Mucosa of descending colon (tissue), 3 donors: ENCODE data around the gene MINDY3. TPM values are rescaled to one million over a fixed set of nuclear protein-coding genes. Genes with fewer than 3 reads are reported as not detected.
A peak's percentile ranks its signal among the peaks of the same experiment; 100 is the strongest.

Experiments
- ATAC-seq: fragments of 200-7000 bp; cut with Tn5 transposase; one replicate; pipeline ENCODE4 v1.9.1; 2020; ENCODE audit warnings: mild to moderate bottlenecking, moderate library complexity
- DNase-seq, 3 donors: peaks; one replicate each; pipeline ENCODE4 v3.0.0-alpha.2; 2020
- H3K36me3 ChIP-seq: fragments of 200-600 bp; one replicate; pipeline ENCODE4 v1.8.0; 2021; ENCODE audit warnings: low read depth, mild to moderate bottlenecking
- H3K4me1 ChIP-seq: fragments of 200-600 bp; one replicate; pipeline ENCODE4 v1.8.0; 2021; ENCODE audit warnings: low read depth, mild to moderate bottlenecking
- H3K4me3 ChIP-seq: fragments of 200-600 bp; one replicate; pipeline ENCODE4 v1.8.0; 2021; ENCODE audit warnings: mild to moderate bottlenecking
- H3K9me3 ChIP-seq: fragments of 200-600 bp; one replicate; pipeline ENCODE4 v1.8.0; 2021; ENCODE audit warnings: mild to moderate bottlenecking
- CTCF ChIP-seq: fragments of 200-600 bp; IDR thresholded peaks from one replicate; pipeline ENCODE4 v1.8.0; 2022; ENCODE audit warnings: antibody characterized with exemption, mild to moderate bottlenecking
- intact Hi-C, 2 donors: fragments of 100-400 bp; cut with DNase I in 1 of 2; cut with micrococcal nuclease in 1 of 2; formaldehyde crosslinking; loops; one replicate each; pipeline versions ENCODE4 v1.11.0 to v1.11.1; 2022; cut with DNase I, micrococcal nuclease
- total RNA-seq, 3 donors: library from RNA; stranded (reverse); fragmentation: NEBNext Ultra II Directional in 2 of 3; extraction: Animal tissue kit (Norgen Biotek cat#: 25700) in 2 of 3; gene quantifications; one replicate each; pipeline versions ENCODE4 v1.2.1 to v1.2.4, GENCODE V29; 2021 to 2023
- donor health status: DM: no; HTN: no; CAD: no; lungs with moderate emphysema.
- donor health status: DM: no; HTN: no; CAD: no.
- donor health status: DM: no; HTN: yes; CAD: no.

Gene MINDY3
- total RNA-seq, 3 donors from 2014 or later = 20.2 to 36.4 (median 28.4) TPM

- no peak for DNase-seq
- H3K4me1 ChIP-seq = peaks cover 13% of the 10 kb centered on the region
- intact Hi-C loops = no loop called here
- no peaks in the 10 kb centered on the region for H3K36me3 ChIP-seq
- H3K4me3 ChIP-seq = no peak overlapping the region
- ATAC-seq = no peak
- no peak for TF ChIP-seq CTCF
- H3K9me3 ChIP-seq = peaks cover 2% of the 10 kb centered on the region
These were observed 56.2 kb downstream of the MINDY3 start for GRCh38 chr10:15804109-15804508.

- H3K36me3 ChIP-seq = no peaks in the 10 kb centered on the region
- DNase-seq (no peak), ATAC-seq (no peak)
- peaks cover 2% of the 10 kb centered on the region for H3K9me3 ChIP-seq
- no peak overlapping the region for H3K4me3 ChIP-seq
- peaks cover 5% of the 10 kb centered on the region for H3K4me1 ChIP-seq
- no peak for TF ChIP-seq CTCF
- intact Hi-C loops = no loop called here
These were observed 57.8 kb downstream of the MINDY3 start for GRCh38 chr10:15802375-15802949.

- Histone ChIP-seq H3K4me1 (peaks cover 8% of the 10 kb centered on the region), H3K9me3 (peaks cover 2% of the 10 kb centered on the region), H3K4me3 (no peak overlapping the region), H3K36me3 (no peaks in the 10 kb centered on the region)
- DNase-seq (no peak), ATAC-seq (no peak)
- TF ChIP-seq CTCF = no peak
- intact Hi-C loops = no loop called here
These were observed 58.7 kb downstream of the MINDY3 start for GRCh38 chr10:15801641-15802040.

GRCh38 chr10:15801147-15801546 lies 59.2 kb downstream of the MINDY3 start:
- Histone ChIP-seq H3K4me3 (no peak overlapping the region), H3K9me3 (peaks cover 2% of the 10 kb centered on the region), H3K4me1 (peaks cover 13% of the 10 kb centered on the region), H3K36me3 (no peaks in the 10 kb centered on the region)
- no peak for TF ChIP-seq CTCF
- intact Hi-C loops = no loop called here
- DNase-seq = no peak
- no peak for ATAC-seq

GRCh38 chr10:15797346-15797745 lies 63.0 kb downstream of the MINDY3 start:
- TF ChIP-seq CTCF = no peak
- DNase-seq = no peak
- intact Hi-C loops = no loop called here
- Histone ChIP-seq H3K36me3 (no peaks in the 10 kb centered on the region), H3K4me1 (peaks cover 13% of the 10 kb centered on the region), H3K4me3 (no peak overlapping the region), H3K9me3 (peaks cover 2% of the 10 kb centered on the region)
- peak; percentile 31 for ATAC-seq

GRCh38 chr10:15796762-15797161 lies 63.5 kb downstream of the MINDY3 start:
- no peak for TF ChIP-seq CTCF
- peaks cover 2% of the 10 kb centered on the region for H3K9me3 ChIP-seq
- intact Hi-C loops = no loop called here
- peak; percentile 82 for ATAC-seq
- H3K4me1 ChIP-seq = peaks cover 16% of the 10 kb centered on the region
- DNase-seq = no peak
- H3K36me3 ChIP-seq = no peaks in the 10 kb centered on the region
- H3K4me3 ChIP-seq = no peak overlapping the region
